H9 (cell line): ENCODE results near the gene HTATIP2. TPM values are rescaled to one million over a fixed set of nuclear protein-coding genes. Genes with fewer than 3 reads are reported as not detected.
A peak's percentile ranks its signal among the peaks of the same experiment; 100 is the strongest.

Source experiments
- DNase-seq: peaks from one replicate; pipeline ENCODE4 v3.0.0-alpha.2; 2017
- H2AFZ ChIP-seq: one replicate; pipeline ENCODE4 v1.6.1; 2013; ENCODE audit warnings: mild to moderate bottlenecking, low read length, control low read depth, moderate library complexity
- H2AK5ac ChIP-seq: 2 replicates; pipeline ENCODE4 v1.6.1; 2013; ENCODE audit warnings: low read length, control low read depth, mixed read lengths; ENCODE audit not compliant: insufficient read length
- H2BK120ac ChIP-seq: one replicate; pipeline ENCODE4 v1.6.1; 2013; ENCODE audit warnings: low read depth, mild to moderate bottlenecking, low read length, control low read depth, inconsistent platforms; ENCODE audit not compliant: poor library complexity, severe bottlenecking
- H2BK12ac ChIP-seq: 2 replicates; pipeline ENCODE4 v1.6.1; 2013; ENCODE audit warnings: low read length, control low read depth, mixed read lengths, low read depth; ENCODE audit not compliant: insufficient read length
- H2BK15ac ChIP-seq: 2 replicates; pipeline ENCODE4 v1.6.1; 2013; ENCODE audit warnings: low read depth, low read length, control low read depth
- H2BK20ac ChIP-seq: one replicate; pipeline ENCODE4 v1.6.1; 2013; ENCODE audit warnings: low read depth, mild to moderate bottlenecking, low read length, control low read depth, inconsistent platforms; ENCODE audit not compliant: poor library complexity, severe bottlenecking
- H2BK5ac ChIP-seq: 2 replicates; pipeline ENCODE4 v1.6.1; 2013; ENCODE audit warnings: low read length, control low read depth, mixed read lengths; ENCODE audit not compliant: insufficient read length
- H3K14ac ChIP-seq: 2 replicates; pipeline ENCODE4 v1.6.1; 2013; ENCODE audit warnings: low read length, control low read depth; ENCODE audit not compliant: insufficient read depth
- H3K18ac ChIP-seq: 2 replicates; pipeline ENCODE4 v1.6.1; 2013; ENCODE audit warnings: low read depth, mild to moderate bottlenecking, mixed read lengths, low read length, control low read depth; ENCODE audit not compliant: insufficient read length
- H3K23ac ChIP-seq: 2 replicates; pipeline ENCODE4 v1.6.1; 2013; ENCODE audit warnings: low read length, control low read depth, mixed read lengths, low read depth; ENCODE audit not compliant: insufficient read length
- H3K23me2 ChIP-seq: 2 replicates; pipeline ENCODE4 v1.6.1; 2013; ENCODE audit warnings: low read depth, mild to moderate bottlenecking, mixed read lengths, low read length, control low read depth; ENCODE audit not compliant: insufficient read length, poor library complexity, severe bottlenecking
- H3K27ac ChIP-seq: 2 replicates; pipeline ENCODE4 v1.5.1; 2013; ENCODE audit warnings: low read length, control low read depth, mixed read lengths, low read depth; ENCODE audit not compliant: insufficient read length
- H3K27me3 ChIP-seq: 2 replicates; pipeline ENCODE4 v1.6.1; 2013; ENCODE audit warnings: low read length, control low read depth, inconsistent platforms; ENCODE audit not compliant: insufficient read depth
- H3K4ac ChIP-seq: 2 replicates; pipeline ENCODE4 v1.6.1; 2013; ENCODE audit warnings: low read depth, mild to moderate bottlenecking, control low read depth, inconsistent platforms, low read length, moderate library complexity
- H3K4me1 ChIP-seq: 2 replicates; pipeline ENCODE4 v1.6.1; 2013; ENCODE audit warnings: low read length, control low read depth, inconsistent platforms; ENCODE audit not compliant: insufficient read depth
- H3K4me2 ChIP-seq: 2 replicates; pipeline ENCODE4 v1.6.1; 2013; ENCODE audit warnings: low read length, control low read depth, mixed read lengths; ENCODE audit not compliant: insufficient read length, insufficient read depth
- H3K56ac ChIP-seq: 2 replicates; pipeline ENCODE4 v1.6.1; 2013; ENCODE audit warnings: low read depth, mild to moderate bottlenecking, mixed read lengths, low read length, control low read depth; ENCODE audit not compliant: insufficient read length
- H3K79me1 ChIP-seq: 2 replicates; pipeline ENCODE4 v1.6.1; 2013; ENCODE audit warnings: low read depth, mild to moderate bottlenecking, moderate library complexity, low read length, control low read depth, inconsistent platforms; ENCODE audit not compliant: insufficient read depth, poor library complexity, severe bottlenecking
- H3K79me2 ChIP-seq: 2 replicates; pipeline ENCODE4 v1.6.1; 2013; ENCODE audit warnings: low read length, control low read depth, inconsistent platforms; ENCODE audit not compliant: insufficient read depth
- H3K9ac ChIP-seq: 2 replicates; pipeline ENCODE4 v1.6.1; 2013; ENCODE audit warnings: low read length, control low read depth, mixed read lengths; ENCODE audit not compliant: insufficient read length; ENCODE audit errors: extremely low read depth
- H3K9me3 ChIP-seq: one replicate; pipeline ENCODE4 v1.6.1; 2013; ENCODE audit warnings: low read depth, low read length, inconsistent platforms; ENCODE audit not compliant: control insufficient read depth
- H3T11ph ChIP-seq: one replicate; pipeline ENCODE4 v1.6.1; 2013; ENCODE audit warnings: mild to moderate bottlenecking, low read length, control low read depth, inconsistent platforms
- H4K20me1 ChIP-seq: one replicate; pipeline ENCODE4 v1.6.1; 2013; ENCODE audit not compliant: control insufficient read depth, insufficient read length, insufficient read depth
- H4K5ac ChIP-seq: 2 replicates; pipeline ENCODE4 v1.6.1; 2013; ENCODE audit warnings: low read depth, mild to moderate bottlenecking, mixed read lengths, low read length, control low read depth; ENCODE audit not compliant: insufficient read length
- H4K8ac ChIP-seq: replicated peaks from 2 replicates; pipeline ENCODE4 v1.6.1; 2013; ENCODE audit warnings: low read length, control low read depth, mixed read lengths, low read depth; ENCODE audit not compliant: insufficient read length
- H4K91ac ChIP-seq: 2 replicates; pipeline ENCODE4 v1.6.1; 2013; ENCODE audit warnings: low read depth, mild to moderate bottlenecking, moderate library complexity, mixed read lengths, low read length, control low read depth; ENCODE audit not compliant: insufficient read length
- H3K27ac Mint-ChIP-seq, 3 experiments: 2 replicates in 2 of 3; 3 replicates in 1 of 3; pipeline ENCODE4 v1.8.0; 2020 to 2021; ENCODE audit warnings: mixed read lengths in 3 of 3, mild to moderate bottlenecking in 1 of 3, moderate library complexity in 1 of 3
- H3K27me3 Mint-ChIP-seq: 2 replicates; pipeline ENCODE4 v1.8.0; 2021; ENCODE audit warnings: low read depth, mild to moderate bottlenecking, moderate library complexity, mixed read lengths
- H3K36me3 Mint-ChIP-seq, 3 experiments: 2 replicates in 2 of 3; 3 replicates in 1 of 3; pipeline ENCODE4 v1.8.0; 2020 to 2021; ENCODE audit warnings: low read depth in 3 of 3, mixed read lengths in 3 of 3; ENCODE audit not compliant: insufficient read depth in 1 of 3
- H3K4me1 Mint-ChIP-seq, 2 experiments: 2 replicates each; pipeline ENCODE4 v1.8.0; 2020; ENCODE audit warnings: mixed read lengths in 2 of 2
- H3K4me3 Mint-ChIP-seq, 2 experiments: 2 replicates in 1 of 2; 3 replicates in 1 of 2; pipeline ENCODE4 v1.8.0; 2020 to 2021; ENCODE audit warnings: mild to moderate bottlenecking in 2 of 2, mixed read lengths in 2 of 2, moderate library complexity in 1 of 2
- H3K9me3 Mint-ChIP-seq, 2 experiments: 2 replicates in 1 of 2; 3 replicates in 1 of 2; pipeline ENCODE4 v1.8.0; 2020; ENCODE audit warnings: mild to moderate bottlenecking in 2 of 2, mixed read lengths in 2 of 2, moderate library complexity in 1 of 2
- WGBS: extraction: QIAGEN DNeasy Blood & Tissue Kit; methylation state at CpG from one replicate; pipeline ENCODE4 v1.1.7; 2013; ENCODE audit warnings: missing lambda C conversion rate, low lambda C conversion rate, mixed read lengths; ENCODE audit not compliant: insufficient read length; ENCODE audit errors: extremely low coverage; 5-methylcytosine and 5-hydroxymethylcytosine counted together
- total RNA-seq: library from RNA; stranded (reverse); gene quantifications from 2 replicates; pipeline ENCODE4 v1.2.1, GENCODE V29; 2021
- TF ChIP-seq, protein P1 (sequence below): fragments of 200-600 bp; sonication (generic); conservative IDR thresholded peaks from 3 replicates; pipeline ENCODE4 v1.8.0; 2021; ENCODE audit warnings: antibody characterized with exemption, mild to moderate bottlenecking

HTATIP2 gene
- total RNA-seq, 1 experiment from 2014 or later, result 32.8 TPM

DNA sequence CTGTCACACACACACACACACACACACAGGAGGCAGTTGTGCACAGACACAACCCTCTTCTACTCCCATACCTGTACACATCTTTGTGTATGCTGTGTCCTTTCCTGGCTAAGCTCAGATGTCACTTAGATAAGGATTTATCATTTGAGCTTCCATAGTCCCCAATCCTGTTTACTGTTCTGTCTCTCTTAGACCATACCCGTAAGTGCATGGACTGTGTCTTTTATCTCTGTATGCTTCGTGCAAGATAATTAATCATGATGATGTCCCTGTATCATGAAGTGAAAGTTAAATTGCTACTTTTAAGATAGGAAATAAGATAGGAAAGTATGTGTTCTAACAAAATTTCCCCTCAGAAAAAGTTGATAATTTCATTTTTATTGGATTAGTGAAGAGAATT is 54.3 kb downstream of the HTATIP2 start:
- DNase-seq, result no peak
- H3K27ac Mint-ChIP-seq, result peak overlapping the region in 1 of 3 experiments; percentile 1; a peak in 1 of 7 replicates
- Histone ChIP-seq H3K23me2 (no peaks in the 10 kb centered on the region), H3K27ac (no peak overlapping the region), H3K79me2 (no peaks in the 10 kb centered on the region), H3T11ph (no peak overlapping the region), H2BK5ac (no peak overlapping the region), H2AK5ac (no peak overlapping the region), H4K20me1 (no peaks in the 10 kb centered on the region), H3K23ac (no peak overlapping the region), H4K8ac (no peak overlapping the region), H3K56ac (no peak overlapping the region), H3K4me1 (no peaks in the 10 kb centered on the region), H2BK12ac (no peak overlapping the region), H3K9ac (no peak overlapping the region), H4K91ac (no peak overlapping the region), H3K14ac (no peak overlapping the region), H2AFZ (no peak overlapping the region), H2BK20ac (no peak overlapping the region), H2BK120ac (no peak overlapping the region), H3K27me3 (no peaks in the 10 kb centered on the region), H3K4ac (no peak overlapping the region), H3K9me3 (no peaks in the 10 kb centered on the region), H2BK15ac (no peak overlapping the region), H3K4me2 (no peak overlapping the region), H3K79me1 (no peaks in the 10 kb centered on the region), H4K5ac (no peak overlapping the region), H3K18ac (no peak overlapping the region)
- H3K27me3 Mint-ChIP-seq, result no peaks in the 10 kb centered on the region
- no peaks in the 10 kb centered on the region; a peak in 1 of 4 replicates for H3K4me1 Mint-ChIP-seq
- H3K9me3 Mint-ChIP-seq, result no peaks in the 10 kb centered on the region
- peaks cover 0 to 17% (median 4%) of the 10 kb centered on the region in 3 experiments; a peak in 4 of 7 replicates for H3K36me3 Mint-ChIP-seq
- TF ChIP-seq, protein P1, sequence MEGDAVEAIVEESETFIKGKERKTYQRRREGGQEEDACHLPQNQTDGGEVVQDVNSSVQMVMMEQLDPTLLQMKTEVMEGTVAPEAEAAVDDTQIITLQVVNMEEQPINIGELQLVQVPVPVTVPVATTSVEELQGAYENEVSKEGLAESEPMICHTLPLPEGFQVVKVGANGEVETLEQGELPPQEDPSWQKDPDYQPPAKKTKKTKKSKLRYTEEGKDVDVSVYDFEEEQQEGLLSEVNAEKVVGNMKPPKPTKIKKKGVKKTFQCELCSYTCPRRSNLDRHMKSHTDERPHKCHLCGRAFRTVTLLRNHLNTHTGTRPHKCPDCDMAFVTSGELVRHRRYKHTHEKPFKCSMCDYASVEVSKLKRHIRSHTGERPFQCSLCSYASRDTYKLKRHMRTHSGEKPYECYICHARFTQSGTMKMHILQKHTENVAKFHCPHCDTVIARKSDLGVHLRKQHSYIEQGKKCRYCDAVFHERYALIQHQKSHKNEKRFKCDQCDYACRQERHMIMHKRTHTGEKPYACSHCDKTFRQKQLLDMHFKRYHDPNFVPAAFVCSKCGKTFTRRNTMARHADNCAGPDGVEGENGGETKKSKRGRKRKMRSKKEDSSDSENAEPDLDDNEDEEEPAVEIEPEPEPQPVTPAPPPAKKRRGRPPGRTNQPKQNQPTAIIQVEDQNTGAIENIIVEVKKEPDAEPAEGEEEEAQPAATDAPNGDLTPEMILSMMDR, result no peak
- H3K4me3 Mint-ChIP-seq, result no peak overlapping the region
- no CpG with 5 or more reads among the region's 2 CpGs for WGBS
